ENCODE measurements around the gene BECN2.
"Not testable (repeated sequence)": the region's sequence is repeated elsewhere in the genome, so short reads cannot be mapped to it uniquely, and the experiment has no call there.

Gene BECN2

GRCh38 chr1:241979926-241980325, 22.4 kb downstream of the BECN2 start:
- DNase-seq: no peak

GRCh38 chr1:241985787-241986186, 28.2 kb downstream of the BECN2 start:
- DNase-seq: no peak

GRCh38 chr1:241988389-241988930, 30.9 kb downstream of the BECN2 start:
- not testable (repeated sequence) for DNase-seq

- DNase-seq: no peak
Observed at GRCh38 chr1:241990040-241990439, 32.5 kb downstream of the BECN2 start.

- DNase-seq: no peak
Observed at GRCh38 chr1:241992734-241993133, 35.2 kb downstream of the BECN2 start.

GRCh38 chr1:241994171-241994570, 36.6 kb downstream of the BECN2 start:
- no peak for DNase-seq

GRCh38 chr1:241997401-241997998, 39.9 kb downstream of the BECN2 start:
- no peak for DNase-seq

- DNase-seq: peak; percentile 68
Observed at GRCh38 chr1:241998412-241998921, 40.9 kb downstream of the BECN2 start.

- DNase-seq: no peak
Observed at GRCh38 chr1:241999026-241999425, 41.5 kb downstream of the BECN2 start, which contains the start of gene MAP1LC3C. TSS of gene MAP1LC3C (minus strand) at chr1:241999098. CDS start at chr1:241999008, 90 bp downstream.

- no peak for DNase-seq
Observed at GRCh38 chr1:242000434-242000833, 42.9 kb downstream of the BECN2 start.

- DNase-seq: no peak
Observed at GRCh38 chr1:242002072-242002471, 44.5 kb downstream of the BECN2 start.

- no peak for DNase-seq
Observed at GRCh38 chr1:242002510-242002909, 44.9 kb downstream of the BECN2 start.

- DNase-seq: no peak
Observed at GRCh38 chr1:242004751-242005495, 47.4 kb downstream of the BECN2 start.

- no peak for DNase-seq
Observed at GRCh38 chr1:242005866-242006535, 48.4 kb downstream of the BECN2 start.

- DNase-seq: no peak
Observed at GRCh38 chr1:242006976-242007375, 49.4 kb downstream of the BECN2 start.
